Measurements from ENCODE around the gene RNF11.
A peak's percentile ranks its signal among the peaks of the same experiment; 100 is the strongest.

The RNF11 gene

DNA sequence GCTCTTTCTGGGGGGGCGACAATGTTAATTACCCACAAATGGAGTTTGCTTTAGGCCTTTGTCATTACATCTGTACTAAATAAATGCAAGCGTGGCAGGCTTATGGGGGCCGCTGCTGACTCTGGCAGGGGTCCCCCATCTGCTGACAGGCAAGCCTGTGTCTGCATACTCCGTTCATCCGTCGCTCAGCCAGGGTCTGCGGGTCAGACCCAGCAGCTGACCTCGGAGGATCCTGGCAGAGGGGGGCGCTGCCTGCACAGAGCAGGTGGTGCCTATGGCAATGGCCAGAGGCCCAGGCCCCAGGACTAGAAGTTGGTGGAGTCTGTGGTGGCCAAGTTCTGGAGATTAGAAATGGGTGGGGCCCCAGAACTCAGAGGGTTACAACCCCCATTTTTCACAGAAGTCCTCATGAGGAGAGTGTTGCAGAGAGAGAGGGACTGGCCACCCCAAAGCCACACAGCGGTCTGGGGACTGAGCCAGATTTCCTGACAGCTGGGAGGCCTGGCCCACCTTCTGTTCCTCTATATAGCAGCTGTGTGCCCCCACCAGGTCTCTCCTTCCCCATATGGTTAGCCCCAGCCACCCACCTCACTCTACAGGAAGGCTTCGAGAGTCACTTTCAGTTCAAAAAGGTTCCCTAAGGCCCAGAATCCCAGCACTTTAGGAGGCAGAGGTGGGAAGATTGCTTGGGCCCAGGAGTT is 63.3 kb downstream of the RNF11 start:
- DNase-seq = no peak

DNA sequence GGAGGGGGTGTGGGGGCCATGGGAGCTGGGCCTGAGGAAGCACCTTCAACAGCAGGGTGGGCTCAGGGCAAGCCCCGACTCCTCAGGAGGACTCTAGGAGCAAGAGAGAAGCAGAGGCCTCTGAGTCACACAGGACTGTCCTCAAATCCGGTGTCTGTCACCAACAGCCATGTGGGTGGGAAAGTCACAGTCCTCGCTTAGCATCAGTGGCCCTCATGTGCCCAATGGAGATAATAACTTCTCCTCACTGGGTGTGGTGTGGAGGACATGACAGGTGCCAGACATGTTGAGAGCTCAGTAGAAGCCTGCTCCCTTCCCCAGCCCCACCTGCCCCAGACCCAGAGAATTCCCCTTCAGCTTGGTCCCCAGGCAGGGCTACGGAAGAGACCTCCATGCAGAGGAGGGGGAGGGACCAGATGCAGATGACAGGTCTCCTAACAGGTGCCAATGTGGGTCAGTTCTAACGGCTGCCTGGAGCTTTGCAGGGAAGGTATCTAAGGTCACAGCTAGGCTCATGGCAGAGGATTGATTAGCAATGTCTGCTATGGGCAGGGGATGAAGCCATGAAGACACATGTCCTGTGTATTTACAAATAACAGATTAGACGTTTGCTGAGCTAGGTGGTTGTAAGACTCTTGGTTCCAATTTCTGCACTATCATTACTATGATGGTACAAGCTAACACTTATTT is 64.1 kb downstream of the RNF11 start:
- DNase-seq = no peak

DNA sequence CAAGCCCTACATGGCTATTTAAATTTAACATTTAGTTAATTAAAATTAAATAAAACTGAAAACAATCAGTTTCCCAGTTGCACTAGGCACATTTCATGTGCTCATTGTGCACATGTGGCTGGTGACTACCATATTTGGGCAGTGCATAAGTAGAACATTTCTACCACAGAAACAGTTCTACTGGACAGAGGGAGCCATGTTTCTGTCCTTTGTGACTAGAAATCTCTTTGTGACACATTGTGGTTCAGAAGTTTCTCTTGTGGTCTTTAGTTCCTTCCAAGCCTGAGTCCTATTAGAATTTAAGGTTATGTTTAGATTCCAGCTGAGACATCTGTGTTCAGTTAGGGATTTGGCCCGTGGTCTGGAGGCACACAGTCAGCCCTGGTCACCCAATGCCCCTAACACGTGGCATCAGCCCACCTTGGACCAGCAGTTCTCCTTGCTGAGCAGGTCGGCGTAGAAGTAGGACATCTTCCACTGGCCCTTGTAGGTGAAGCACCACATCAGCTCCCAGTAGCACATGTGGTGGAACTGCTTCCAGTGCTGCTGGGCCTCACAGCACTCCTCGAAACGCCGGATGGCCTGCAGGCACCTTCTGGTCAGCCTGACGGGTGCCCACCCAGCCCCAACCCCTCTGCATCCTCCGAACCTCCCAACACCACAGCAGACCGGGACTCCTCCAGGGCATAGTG is 65.2 kb downstream of the RNF11 start:
- no peak for DNase-seq

DNA sequence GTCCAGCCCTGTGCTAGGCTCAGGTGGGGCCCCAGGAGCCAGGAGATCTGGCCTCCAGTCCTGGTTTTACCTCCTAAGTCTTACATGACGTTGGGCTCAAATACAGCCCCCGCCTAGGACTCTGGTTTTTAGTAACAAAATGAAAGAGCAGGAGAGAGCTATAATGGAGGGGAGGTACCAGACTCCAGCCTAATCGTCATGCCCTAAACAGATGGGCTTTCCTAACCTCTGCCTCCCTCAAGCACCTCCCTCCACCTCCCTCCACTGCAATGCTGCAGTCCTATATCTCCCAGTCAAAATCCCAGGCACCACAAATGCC is 65.7 kb downstream of the RNF11 start:
- no peak for DNase-seq

GRCh38 chr1:51302270-51302669 is 66.2 kb downstream of the RNF11 start:
- DNase-seq = no peak

DNA sequence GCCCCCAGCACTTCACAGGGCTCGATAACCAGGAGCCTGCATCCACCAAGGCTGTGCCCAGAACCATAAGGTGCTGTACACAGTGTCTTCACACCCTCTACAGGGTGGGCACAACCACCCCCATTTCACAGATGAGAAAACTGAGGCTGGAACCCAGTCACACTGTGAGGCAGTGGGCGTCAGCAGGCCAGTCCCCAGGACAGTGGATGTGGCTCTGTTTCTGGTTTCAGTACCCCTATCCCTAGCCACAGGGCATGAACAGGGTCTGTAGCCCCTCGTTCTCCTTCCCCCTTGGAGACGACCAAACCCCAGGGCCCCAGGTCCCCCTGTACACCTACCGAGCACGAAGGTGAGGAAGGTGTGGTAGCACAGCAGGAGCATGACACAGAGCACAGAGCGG is 66.7 kb downstream of the RNF11 start:
- DNase-seq = no peak

DNA sequence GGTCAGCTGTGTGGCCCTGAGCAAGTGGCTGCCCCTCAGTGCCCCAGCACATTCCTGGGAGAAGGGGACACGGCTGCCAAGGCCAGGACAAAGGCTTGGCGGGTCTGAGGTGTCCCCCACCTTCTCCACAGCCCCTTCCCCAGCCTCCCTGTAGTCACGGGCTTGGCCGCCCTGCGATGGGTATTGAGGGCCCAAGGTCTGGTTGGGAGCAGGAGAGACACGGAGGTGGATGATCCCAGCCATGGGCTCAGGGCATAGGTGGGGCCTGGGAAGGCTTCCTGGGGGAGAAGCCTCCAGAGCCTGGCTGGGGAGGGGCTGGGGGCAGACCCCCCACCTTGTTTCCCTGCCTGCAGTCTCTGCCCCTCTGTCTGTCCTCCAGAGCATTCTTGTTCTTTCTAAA is 67.2 kb downstream of the RNF11 start:
- no peak for DNase-seq

- DNase-seq = no peak
These were observed 67.7 kb downstream of the RNF11 start for GRCh38 chr1:51303751-51304251.

- no peak for DNase-seq
These were observed 68.3 kb downstream of the RNF11 start for GRCh38 chr1:51304360-51304759.

GRCh38 chr1:51305371-51305823 is 69.3 kb downstream of the RNF11 start:
- DNase-seq = no peak

DNA sequence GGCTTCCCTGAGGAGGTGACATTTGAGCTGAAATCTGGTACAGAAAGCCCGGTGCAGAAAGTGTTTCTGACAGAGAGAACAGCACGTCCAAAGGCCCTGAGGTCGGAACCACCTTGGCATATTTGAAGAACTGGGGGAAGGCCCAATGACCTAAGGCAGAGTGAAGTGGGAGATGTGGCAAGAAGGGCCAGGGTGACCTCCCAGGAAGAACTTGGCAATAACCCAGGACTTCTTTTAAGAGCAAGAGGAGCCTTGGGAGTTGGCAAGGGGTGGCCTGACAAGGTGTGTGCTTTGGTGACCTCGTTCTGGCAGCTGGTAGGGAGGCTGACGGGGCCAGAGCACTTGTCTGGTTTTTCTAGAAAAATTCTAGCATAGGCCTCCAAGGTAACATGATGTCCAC is 70.9 kb downstream of the RNF11 start:
- no peak for DNase-seq

GRCh38 chr1:51308636-51309035 is 72.6 kb downstream of the RNF11 start:
- no peak for DNase-seq

DNA sequence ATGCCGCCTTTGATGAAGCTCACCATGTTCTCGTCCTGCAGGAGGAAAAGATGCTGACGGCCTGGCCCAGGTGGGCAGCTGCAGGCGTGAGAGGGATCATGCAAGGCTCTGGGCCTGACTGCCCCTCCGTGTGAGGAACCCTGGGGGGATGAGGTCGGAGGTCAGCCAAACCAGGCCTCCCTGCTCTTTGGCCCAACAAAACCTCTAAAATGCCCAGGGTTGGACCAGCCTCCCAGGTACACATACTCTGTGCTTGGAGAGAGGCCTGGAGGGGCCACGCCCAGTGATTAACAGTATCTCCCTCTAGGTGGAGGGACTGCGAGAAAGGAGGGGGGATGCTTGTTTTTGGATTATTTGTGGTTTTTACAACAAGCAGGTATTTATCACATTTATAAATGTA is 73.2 kb downstream of the RNF11 start:
- no peak for DNase-seq

- no peak for DNase-seq
These were observed 75.0 kb downstream of the RNF11 start for GRCh38 chr1:51310871-51311613.

DNA sequence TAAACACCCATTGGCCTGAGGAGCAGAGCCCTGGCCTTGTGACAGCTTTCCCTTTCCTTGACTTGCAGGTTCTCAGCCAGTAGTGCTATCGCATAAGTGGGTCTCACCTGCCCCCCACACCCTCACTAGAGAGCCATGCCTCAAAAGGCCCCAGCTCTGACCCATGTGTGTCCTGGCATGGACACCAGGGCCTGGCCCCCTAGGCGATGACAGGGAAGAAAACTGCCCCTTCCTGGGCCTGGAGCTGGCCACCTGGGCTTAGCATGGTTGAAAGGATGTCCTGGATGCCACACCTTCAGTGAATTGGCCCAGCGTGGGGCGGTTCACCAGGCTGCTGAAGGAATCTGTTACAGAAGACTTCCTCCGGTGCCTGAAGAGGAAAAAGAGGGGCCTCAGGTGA is 75.8 kb downstream of the RNF11 start:
- no peak for DNase-seq

GRCh38 chr1:51312718-51313117 is 76.6 kb downstream of the RNF11 start:
- no peak for DNase-seq

DNA sequence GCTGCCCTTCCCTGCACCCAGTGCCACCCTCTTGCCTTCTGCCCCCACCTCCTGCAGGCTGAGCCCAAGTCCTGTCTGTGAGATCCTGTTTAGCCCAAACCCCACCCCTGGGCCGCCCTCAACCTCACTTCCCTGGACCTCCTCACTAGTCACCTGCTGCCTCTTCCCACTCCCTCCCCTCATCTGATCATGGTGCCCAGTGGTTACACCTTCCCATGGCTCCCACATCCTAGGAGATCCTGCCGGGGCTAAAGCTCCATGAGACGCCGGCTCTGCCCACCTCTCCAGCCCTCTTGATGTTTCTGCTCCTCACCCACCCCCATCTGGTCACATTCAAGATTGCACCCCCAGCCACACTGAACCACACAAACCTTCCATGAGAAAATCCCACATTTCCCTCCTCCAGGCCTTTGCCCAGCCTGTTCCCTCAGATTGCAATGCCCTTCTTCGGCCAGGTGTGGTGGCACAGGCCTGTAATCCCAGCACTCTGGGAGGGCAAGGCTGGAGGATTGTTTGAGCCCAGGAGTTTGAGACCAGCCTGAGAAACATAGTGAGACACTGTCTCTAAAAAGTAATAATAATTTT is 77.3 kb downstream of the RNF11 start:
- DNase-seq = no peak

- DNase-seq = peak; percentile 41
These were observed 78.1 kb downstream of the RNF11 start for GRCh38 chr1:51313961-51314777.

DNA sequence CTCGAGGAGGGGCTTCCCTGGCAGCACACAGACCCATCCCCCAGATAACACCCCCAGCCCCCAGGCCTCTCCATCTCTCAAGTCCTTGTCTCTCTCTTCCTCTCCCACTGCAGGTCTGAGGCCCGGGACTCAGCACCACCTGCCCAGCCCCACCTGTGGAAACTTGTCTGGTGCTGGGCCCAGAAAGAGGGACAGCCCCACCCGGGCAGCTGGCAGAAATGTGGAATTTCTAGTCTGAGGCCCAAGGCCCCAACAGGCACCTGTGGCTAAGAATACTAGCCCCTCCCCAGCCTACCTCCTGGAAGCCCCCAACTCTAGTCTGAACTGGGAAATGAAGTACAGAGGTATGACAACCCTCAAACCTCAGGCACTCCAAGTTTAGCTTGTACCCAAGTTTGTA is 78.9 kb downstream of the RNF11 start:
- no peak for DNase-seq

DNA sequence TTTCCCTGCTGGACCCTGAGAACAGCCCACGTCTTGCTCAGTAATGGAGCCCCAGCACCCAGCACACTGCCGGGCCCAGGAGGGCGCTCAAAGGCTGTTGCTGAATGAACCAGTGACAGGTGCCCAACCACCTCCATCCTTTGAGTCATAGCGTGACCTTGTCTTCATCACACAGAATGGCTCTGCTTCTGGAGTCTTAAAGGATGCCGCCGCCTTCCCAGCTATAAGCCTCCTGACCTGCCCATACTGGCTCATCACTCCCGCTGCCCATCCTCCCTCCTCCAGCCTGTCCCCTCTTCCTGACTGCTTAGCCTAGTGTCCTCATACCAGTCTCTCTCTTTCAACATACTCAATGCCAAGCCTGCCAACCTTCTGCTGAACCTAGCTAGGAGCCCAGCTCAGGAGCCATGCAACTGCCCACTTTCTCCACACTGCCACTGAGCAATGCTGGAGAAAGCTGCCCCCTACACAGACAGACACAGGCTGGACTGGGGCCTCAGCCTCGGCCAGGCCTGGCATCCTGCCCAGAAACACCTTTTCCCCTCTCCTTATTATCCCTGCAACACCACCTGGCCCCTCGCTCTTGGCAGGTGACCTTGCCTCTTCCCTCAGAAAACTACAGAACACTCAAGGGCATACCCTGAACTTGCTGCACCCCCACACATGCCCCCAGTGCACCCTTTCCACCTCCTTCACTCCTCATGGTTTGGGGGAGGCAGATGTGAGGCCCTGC is 80.2 kb downstream of the RNF11 start:
- no peak for DNase-seq

GRCh38 chr1:51316846-51317120 is 80.7 kb downstream of the RNF11 start:
- no peak for DNase-seq

DNA sequence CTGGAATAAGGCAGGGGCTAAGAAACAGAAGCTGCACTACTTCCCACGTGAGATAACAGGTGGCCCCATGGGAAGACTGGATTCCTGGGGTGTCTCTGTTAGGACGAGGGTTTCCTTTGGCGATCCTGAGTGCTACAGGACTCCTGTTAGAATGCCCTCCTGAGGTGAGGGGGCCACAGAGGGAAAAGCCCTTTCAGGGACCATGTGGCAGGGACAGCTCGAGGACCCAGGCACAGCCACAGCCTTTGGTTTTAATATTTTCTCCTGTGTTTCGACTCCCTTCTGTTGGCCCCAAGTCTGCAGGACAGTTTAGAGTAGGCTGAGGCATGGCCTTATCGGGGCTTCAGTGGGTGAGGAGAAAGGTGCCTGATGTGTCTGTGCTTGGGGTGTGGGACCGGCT is 81.7 kb downstream of the RNF11 start:
- no peak for DNase-seq
